ENCODE results near the gene CADPS2. TPM values are rescaled to one million over a fixed set of nuclear protein-coding genes. Genes with fewer than 3 reads are reported as not detected.

Gene CADPS2
- total and polyA plus RNA-seq, 4 donors: 16.0 to 76.7 (median 27.7) TPM

GRCh38 chr7:122314284-122314683 lies 572.0 kb downstream of the CADPS2 start:
- WGBS, 2 donors: 18 to 22% methylated on average over 4 of the region's 4 CpGs
- H3K27me3 ChIP-seq (ENCODE audit: control insufficient read depth in 3 of 3, insufficient read depth in 3 of 3, low read length in 2 of 3): peaks cover 16 to 89% (median 82%) of the 10 kb centered on the region in 3 donors
- no peak overlapping the region for H3K4me3 ChIP-seq
- no peaks in the 10 kb centered on the region for H3K36me3 ChIP-seq (ENCODE audit: control insufficient read depth in 4 of 4, insufficient read depth in 4 of 4, low read length in 4 of 4)
- DNase-seq (peak in 1 of 3 donors; percentile 12), ATAC-seq (ENCODE audit: insufficient read depth, low FRiP score) (no peak)
- no peak overlapping the region for H3K27ac ChIP-seq (ENCODE audit: low read depth in 1 of 2, low read length in 1 of 2)
- H3K9ac ChIP-seq (ENCODE audit: insufficient read depth in 1 of 2, low read length in 2 of 2): no peak overlapping the region
- H3K9me3 ChIP-seq (ENCODE audit: control insufficient read depth in 4 of 4, insufficient read depth in 3 of 4, low read length in 3 of 4): peaks cover 0 to 15% (median 0%) of the 10 kb centered on the region in 4 donors
- H3K4me1 ChIP-seq (ENCODE audit: control insufficient read depth in 5 of 5, insufficient read depth in 5 of 5, low read length in 5 of 5): peaks cover 0 to 24% (median 0%) of the 10 kb centered on the region in 5 donors
- TF ChIP-seq CTCF (IDR thresholded peaks at IDR 0.05; ENCODE audit: control extremely low read depth, extremely low read depth): no peak

- ATAC-seq (ENCODE audit: insufficient read depth, low FRiP score) (no peak), DNase-seq (no peak)
- no peak overlapping the region for H3K4me3 ChIP-seq
- no peak overlapping the region for H3K9ac ChIP-seq (ENCODE audit: insufficient read depth in 1 of 2, low read length in 2 of 2)
- no peak overlapping the region for H3K27ac ChIP-seq (ENCODE audit: low read depth in 1 of 2, low read length in 1 of 2)
- peaks cover 19 to 97% (median 91%) of the 10 kb centered on the region in 3 donors for H3K27me3 ChIP-seq (ENCODE audit: control insufficient read depth in 3 of 3, insufficient read depth in 3 of 3, low read length in 2 of 3)
- no peak for TF ChIP-seq CTCF (IDR thresholded peaks at IDR 0.05; ENCODE audit: control extremely low read depth, extremely low read depth)
- H3K36me3 ChIP-seq (ENCODE audit: control insufficient read depth in 4 of 4, insufficient read depth in 4 of 4, low read length in 4 of 4): no peaks in the 10 kb centered on the region
- peaks cover 0 to 15% (median 0%) of the 10 kb centered on the region in 4 donors for H3K9me3 ChIP-seq (ENCODE audit: control insufficient read depth in 4 of 4, insufficient read depth in 3 of 4, low read length in 3 of 4)
- H3K4me1 ChIP-seq (ENCODE audit: control insufficient read depth in 5 of 5, insufficient read depth in 5 of 5, low read length in 5 of 5): peaks cover 0 to 24% (median 0%) of the 10 kb centered on the region in 5 donors
- WGBS, 2 donors: 24 to 35% methylated on average over 3 of the region's 3 CpGs
These were observed 573.5 kb downstream of the CADPS2 start for GRCh38 chr7:122312789-122313188.

GRCh38 chr7:122311734-122312450 lies 574.4 kb downstream of the CADPS2 start:
- Histone ChIP-seq H3K9me3 (ENCODE audit: control insufficient read depth in 4 of 4, insufficient read depth in 3 of 4, low read length in 3 of 4) (peaks cover 0 to 15% (median 0%) of the 10 kb centered on the region in 4 donors), H3K9ac (ENCODE audit: insufficient read depth in 1 of 2, low read length in 2 of 2) (no peak overlapping the region), H3K36me3 (ENCODE audit: control insufficient read depth in 4 of 4, insufficient read depth in 4 of 4, low read length in 4 of 4) (no peaks in the 10 kb centered on the region), H3K4me3 (no peak overlapping the region), H3K27ac (ENCODE audit: low read depth in 1 of 2, low read length in 1 of 2) (no peak overlapping the region), H3K4me1 (ENCODE audit: control insufficient read depth in 5 of 5, insufficient read depth in 5 of 5, low read length in 5 of 5) (peaks cover 0 to 21% (median 0%) of the 10 kb centered on the region in 5 donors), H3K27me3 (ENCODE audit: control insufficient read depth in 3 of 3, insufficient read depth in 3 of 3, low read length in 2 of 3) (peaks cover 19 to 97% (median 91%) of the 10 kb centered on the region in 3 donors)
- 5 to 9% methylated on average over 34 of the region's 34 CpGs for WGBS, 2 donors
- TF ChIP-seq CTCF (IDR thresholded peaks at IDR 0.05; ENCODE audit: control extremely low read depth, extremely low read depth): no peak
- peak in 2 of 3 donors; percentile 49 to 65 for DNase-seq
- ATAC-seq (ENCODE audit: insufficient read depth, low FRiP score): no peak

Measured in lung (tissue), 12 donors.